NCI-H1694 treated with DMSO at 0.1 percent for 48 hours (cell line): ENCODE data around the gene SYNGR3.

Experiments used
- DNase-seq: peaks from one replicate; lab custom pipeline; 2025; lab: John Stamatoyannopoulos, UW

SYNGR3 gene

DNA sequence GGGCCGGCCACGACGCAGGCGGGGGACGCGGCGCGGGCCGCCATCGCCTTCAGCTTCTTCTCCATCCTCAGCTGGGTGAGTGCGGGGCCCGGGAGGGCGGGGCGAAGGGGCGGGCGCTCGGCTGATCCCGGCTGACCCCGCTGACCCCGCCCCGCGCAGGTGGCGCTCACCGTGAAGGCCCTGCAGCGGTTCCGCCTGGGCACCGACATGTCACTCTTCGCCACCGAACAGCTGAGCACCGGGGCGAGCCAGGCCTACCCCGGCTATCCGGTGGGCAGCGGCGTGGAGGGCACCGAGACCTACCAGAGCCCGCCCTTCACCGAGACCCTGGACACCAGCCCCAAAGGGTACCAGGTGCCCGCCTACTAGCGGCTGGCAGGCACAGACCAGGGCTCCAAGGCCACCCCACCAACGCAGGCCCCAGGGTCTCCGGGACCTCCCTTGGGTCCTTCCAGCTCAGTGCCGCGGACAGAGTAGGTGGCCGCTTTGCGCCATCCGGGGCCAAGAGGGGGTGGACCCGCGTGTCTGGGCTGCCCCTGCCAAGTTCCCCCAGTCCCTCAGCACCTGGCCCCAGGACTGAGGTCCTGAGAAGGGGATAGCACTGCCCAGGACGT is 3.0 kb downstream of the SYNGR3 start:
- no peak for DNase-seq

GRCh38 chr16:1993731-1994131 is 4.0 kb downstream of the SYNGR3 start:
- DNase-seq = no peak

DNA sequence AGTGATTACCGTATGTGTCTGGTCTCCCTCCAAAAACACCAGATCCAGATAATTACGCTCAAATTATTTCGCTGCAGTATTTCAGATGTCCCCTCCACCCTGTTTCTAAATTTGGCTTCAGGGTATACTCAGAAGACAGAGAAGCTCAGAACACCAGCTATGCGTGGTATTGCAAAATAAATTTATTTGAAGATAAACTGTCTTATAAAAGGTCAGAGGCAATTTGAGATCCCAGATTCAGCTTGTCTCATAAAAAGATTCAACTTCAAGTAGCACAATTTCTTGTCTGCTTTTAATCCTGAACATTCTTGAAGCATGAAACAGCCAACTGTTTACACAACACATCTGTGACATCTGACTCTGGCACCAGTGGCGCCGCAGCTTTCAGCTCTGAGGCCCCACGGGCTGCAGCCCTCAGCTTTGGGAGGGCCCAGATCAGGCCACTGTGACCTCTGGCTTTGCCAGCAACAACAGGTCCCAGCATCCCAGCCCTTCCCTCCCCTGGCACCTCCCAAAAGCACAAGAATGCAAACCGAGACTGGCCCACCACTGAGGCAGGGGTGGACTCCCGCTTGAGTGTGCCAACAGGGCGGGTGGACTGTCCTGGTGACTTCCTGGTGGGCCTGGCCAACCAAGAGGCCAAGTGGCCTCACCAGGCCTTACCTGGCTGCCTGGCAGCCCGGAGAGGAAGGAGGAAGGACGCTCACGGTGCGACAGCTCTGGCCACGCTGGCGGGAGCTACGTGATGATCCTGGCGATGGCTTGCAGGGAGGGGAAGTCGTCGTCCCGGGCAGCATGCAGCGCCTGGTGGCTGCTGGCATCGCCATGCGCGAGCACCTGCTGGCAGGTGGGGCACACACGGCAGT is 8.0 kb downstream of the SYNGR3 start:
- DNase-seq = no peak

- no peak for DNase-seq
Measured at GRCh38 chr16:1998360-1998835, 8.6 kb downstream of the SYNGR3 start.

- no peak for DNase-seq
Measured at GRCh38 chr16:1998852-1999801, 9.4 kb downstream of the SYNGR3 start.

DNA sequence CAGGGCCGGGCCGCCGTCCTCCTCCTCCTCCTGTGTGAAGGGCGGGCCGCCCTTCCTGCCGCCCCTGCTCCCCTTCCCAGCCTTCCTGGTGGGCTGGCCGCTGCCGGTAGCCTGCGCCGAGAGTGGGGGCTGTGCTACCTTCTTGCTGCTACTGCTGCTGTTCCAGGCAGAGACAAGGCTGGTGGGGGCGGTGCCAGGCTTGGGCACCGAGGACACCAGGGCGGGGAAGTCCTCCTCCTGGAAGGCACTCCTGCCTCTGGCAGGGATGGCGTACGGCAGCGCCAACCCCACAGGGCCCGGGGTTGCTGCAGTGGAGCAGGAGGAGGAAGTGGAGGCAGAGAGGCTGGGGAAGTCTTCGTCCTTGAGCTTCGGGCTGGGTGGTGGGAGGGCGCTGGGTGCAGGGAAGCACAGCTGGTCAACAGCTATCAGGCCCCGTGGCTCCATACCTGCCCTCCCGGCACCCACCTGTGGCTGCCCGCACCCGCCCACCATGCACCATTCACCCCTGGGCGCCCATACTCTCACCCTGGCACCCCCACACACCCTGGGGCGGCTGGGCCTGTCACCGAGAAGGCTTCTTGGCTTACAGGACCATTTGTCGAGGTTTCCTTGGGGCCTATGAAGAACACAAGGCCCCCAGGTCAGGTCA is 10.2 kb downstream of the SYNGR3 start:
- no peak for DNase-seq

DNA sequence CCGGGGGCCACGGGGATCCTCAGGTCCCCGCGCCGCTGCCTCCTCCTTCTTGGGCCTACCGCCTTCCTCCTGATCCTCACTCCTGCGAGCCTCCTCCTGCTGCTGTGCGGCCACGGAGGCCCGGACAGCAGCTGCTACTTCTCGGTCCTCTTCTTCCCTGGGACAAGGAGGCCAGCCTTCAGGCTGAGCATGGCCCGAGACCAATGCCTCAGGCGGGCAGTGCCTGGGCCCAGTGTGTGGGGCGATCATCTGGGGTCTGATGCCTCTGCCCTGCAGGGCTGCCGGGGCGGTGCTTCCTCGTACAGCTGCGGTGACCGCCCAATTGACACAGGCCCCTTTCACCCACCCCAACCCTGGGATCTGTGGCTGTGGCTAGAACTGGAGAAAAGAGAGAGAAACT is 11.3 kb downstream of the SYNGR3 start:
- DNase-seq = no peak

DNA sequence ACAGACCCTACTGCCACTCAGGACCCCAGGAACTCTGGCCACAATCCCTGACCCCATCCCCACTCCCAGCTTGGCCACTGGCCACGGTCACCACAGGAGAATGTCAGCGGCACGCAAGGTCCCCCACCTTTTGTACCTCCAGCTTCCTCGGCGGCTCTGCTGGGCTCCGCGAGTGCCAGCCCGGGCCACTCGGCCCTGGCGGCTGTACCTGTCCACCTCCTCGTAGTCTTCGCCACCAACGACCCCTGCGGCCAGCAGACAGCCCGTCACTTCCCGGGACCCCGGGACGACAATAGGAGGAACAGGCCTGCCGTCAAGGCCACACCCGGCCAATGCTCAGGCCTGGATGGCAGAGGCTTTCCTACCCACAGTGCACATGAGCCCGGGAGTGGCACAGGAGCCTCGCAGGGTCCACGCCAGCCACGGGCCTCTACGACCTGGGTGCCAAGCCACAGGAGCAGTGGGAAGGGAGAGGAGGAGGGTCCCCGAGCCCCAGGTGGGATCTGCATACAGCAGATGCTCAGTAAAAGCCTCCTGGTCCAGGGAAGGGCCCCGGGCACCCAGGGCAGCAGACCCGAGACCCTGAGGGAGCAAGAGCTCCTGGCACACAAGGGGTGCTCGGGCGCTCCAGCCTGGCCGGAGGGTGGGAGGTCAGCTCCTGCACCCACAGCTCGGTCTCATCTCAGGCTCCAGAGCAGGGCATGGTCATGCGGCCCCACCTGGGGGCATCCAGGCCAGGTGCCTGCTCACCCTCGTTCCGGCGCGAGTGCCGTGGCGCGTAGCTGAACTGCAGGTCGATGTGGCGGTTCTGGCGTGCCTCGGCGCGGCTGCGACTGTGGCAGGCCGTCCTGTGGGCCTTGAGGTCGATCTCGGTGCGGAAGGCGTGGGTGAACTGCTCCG is 11.9 kb downstream of the SYNGR3 start:
- no peak for DNase-seq

DNA sequence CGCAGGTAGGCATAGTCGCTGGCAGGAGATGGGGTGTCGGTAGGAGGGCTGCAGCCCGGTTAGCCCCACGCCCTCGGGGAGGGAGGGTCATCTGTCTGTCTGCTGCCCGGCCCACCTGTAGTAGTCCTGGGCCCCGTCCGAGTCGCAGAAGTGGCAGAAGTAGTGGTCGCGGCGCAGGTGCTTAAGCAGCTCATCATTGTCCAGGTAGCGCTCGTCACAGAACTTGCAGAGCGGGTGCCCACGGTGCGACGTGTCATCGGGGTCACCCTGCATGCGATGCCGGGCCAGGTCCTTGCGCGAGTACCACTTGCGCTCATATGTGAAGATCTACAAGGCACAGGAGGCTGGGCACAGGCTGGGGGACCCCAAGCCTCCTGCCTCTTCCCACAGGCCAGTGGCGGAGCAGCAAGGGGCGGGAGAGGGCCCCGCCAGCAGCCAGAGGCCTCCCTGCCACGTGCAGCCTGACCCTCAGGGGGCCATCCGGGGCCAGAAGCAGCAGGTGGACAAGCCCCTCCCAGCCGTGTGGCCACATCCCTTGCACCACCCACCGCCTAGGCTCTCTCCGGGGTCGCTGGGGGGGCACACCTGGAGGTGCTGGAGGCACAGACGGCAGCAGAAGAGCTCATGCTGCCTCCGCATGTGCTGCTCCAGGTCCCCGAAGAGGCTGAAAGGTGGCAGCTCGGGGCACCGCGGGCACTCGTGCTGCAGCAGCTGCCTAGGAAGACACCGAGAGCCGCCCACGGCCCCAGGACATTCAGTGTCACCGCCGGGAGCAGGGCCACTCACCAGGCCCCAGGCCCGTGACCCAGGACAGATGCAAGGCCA is 12.8 kb downstream of the SYNGR3 start:
- DNase-seq = no peak

DNA sequence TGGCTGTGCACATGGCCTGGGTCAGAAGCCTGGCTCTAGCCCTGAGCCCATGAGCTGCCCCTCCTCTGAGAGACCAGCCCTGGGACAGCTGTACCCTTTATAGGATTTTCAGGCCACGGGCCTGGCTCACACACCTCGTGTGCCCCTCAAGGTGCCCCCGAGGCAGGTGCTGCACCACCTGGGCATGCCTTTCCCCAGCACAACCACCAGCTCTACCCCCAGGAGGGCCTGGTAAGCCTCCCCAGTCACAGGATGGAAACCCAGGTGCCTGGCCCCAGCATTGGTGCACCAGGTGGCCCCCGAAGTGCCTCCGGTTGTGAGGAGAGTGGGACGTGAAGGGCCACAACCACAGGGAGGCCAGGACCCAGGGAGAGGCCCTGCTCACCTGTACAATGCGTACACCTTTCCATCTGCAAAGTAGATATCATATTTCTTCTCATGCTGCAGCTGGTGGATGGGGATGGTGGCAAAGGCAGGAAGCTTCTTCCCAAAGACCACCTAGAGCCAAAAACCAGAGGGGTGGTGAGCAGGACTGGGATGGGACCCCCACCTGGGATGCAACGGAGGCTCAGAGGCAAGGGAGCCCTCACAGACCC is 13.6 kb downstream of the SYNGR3 start:
- DNase-seq = no peak

GRCh38 chr16:2003827-2004641 is 14.3 kb downstream of the SYNGR3 start:
- DNase-seq = peak; percentile 88

- DNase-seq = no peak
Measured at GRCh38 chr16:2004795-2005517, 15.2 kb downstream of the SYNGR3 start.

GRCh38 chr16:2005646-2006045 is 15.9 kb downstream of the SYNGR3 start:
- DNase-seq = peak; percentile 39

- no peak for DNase-seq
Measured at GRCh38 chr16:2006317-2006716, 16.5 kb downstream of the SYNGR3 start.

DNA sequence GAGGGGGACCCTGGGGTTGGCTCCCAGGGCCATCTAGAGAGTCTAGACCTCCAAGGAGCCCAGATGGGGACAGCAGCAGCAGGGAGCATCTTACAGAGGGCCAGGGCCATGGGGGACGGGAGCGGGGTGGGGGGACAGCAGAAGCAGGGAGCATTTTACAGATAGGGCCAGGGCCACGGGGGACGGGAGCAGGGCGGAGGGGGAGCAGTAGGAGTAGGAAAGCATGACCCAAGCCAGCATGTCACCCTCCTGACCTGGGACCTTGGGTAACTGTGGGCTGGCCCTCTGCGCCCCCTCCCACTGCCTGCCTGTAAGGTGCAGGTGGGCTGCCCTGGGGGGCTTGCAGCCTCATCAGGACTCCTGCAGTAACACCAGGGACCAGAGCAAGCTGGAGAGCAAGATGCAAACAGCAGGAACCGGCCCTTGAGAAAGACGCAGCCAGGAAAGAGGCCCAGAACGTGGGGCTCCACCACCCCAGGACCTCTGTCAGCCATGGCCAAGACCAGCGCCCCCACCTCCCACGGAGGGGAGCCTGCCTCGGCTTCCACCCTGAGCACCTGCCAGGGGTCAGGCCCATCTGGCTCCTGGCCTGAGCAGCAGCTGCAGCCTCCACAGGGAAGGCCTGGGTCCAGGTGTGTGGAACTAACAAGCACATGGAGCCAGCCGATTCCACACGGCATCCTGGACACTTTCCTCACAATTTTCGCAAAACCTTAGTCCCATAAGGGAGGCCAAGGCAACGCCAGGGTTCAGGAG is 17.5 kb downstream of the SYNGR3 start:
- no peak for DNase-seq

GRCh38 chr16:2008009-2008526 is 18.3 kb downstream of the SYNGR3 start:
- DNase-seq = no peak

GRCh38 chr16:2008631-2009163 is 18.9 kb downstream of the SYNGR3 start:
- DNase-seq = no peak
